ENCODE results near the gene NR1H4. TPM values are rescaled to one million over a fixed set of nuclear protein-coding genes. Genes with fewer than 3 reads are reported as not detected.

Gene NR1H4
- total and polyA plus RNA-seq, 2 of the 13 experiments (the other 11 are each of a cell fraction or from before 2014, with no cell fraction given): 27.3 to 114 TPM

DNA sequence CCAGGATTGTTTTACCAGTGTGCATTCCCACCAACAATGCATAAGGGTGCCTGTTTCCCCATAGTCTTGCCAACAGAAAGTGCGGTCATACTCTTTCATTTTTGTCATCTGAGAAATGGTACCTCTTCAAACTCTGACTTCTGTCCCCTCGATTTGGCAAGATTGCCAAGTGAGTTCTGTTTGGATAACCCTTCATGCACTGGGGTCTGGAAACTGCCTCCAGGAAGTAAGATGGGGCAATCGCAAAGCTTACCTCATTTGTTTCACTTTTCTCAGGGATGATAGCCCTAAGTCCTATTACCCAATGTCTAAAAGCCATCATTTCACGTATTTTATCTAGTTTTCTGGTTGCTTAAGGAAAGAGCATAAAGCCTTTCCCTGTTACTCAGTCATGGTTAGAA lies 28.6 kb upstream of the NR1H4 start (continued):
- TF ChIP-seq MAFF (IDR thresholded peaks at IDR 0.05; ENCODE audit: low read depth, low read length): no peak
- peak; percentile 76 for TF ChIP-seq POGZ (CRISPR knock-in tag; IDR thresholded peaks at IDR 0.05)
- no peak for TF ChIP-seq ZNF709 (CRISPR knock-in tag; IDR thresholded peaks at IDR 0.05)
- TF ChIP-seq, protein P1, sequence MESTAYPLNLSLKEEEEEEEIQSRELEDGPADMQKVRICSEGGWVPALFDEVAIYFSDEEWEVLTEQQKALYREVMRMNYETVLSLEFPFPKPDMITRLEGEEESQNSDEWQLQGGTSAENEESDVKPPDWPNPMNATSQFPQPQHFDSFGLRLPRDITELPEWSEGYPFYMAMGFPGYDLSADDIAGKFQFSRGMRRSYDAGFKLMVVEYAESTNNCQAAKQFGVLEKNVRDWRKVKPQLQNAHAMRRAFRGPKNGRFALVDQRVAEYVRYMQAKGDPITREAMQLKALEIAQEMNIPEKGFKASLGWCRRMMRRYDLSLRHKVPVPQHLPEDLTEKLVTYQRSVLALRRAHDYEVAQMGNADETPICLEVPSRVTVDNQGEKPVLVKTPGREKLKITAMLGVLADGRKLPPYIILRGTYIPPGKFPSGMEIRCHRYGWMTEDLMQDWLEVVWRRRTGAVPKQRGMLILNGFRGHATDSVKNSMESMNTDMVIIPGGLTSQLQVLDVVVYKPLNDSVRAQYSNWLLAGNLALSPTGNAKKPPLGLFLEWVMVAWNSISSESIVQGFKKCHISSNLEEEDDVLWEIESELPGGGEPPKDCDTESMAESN (CRISPR knock-in tag; conservative IDR thresholded peaks at IDR 0.05): no peak
- no peak for TF ChIP-seq PRPF4 (IDR thresholded peaks at IDR 0.05; ENCODE audit: low read depth, low read length, poor library complexity, severe bottlenecking)
- no peak for TF ChIP-seq ZNF343 (CRISPR knock-in tag; IDR thresholded peaks at IDR 0.05)
- TF ChIP-seq WIZ (CRISPR knock-in tag; IDR thresholded peaks at IDR 0.05): no peak
- TF ChIP-seq FOXA3 (CRISPR knock-in tag; IDR thresholded peaks at IDR 0.05): peak; percentile 80
- TF ChIP-seq DDIT3 (CRISPR knock-in tag; IDR thresholded peaks at IDR 0.05): no peak
- TF ChIP-seq SP5 (CRISPR knock-in tag; IDR thresholded peaks at IDR 0.05; ENCODE audit: borderline replicate concordance, low read depth): no peak
- TF ChIP-seq ZNF142 (CRISPR knock-in tag; IDR thresholded peaks at IDR 0.05): no peak
- no peak for TF ChIP-seq NBN (conservative IDR thresholded peaks at IDR 0.05)
- TF ChIP-seq ZNF34 (CRISPR knock-in tag; IDR thresholded peaks at IDR 0.05; ENCODE audit: borderline replicate concordance): no peak
- TF ChIP-seq MTF1 (CRISPR knock-in tag; IDR thresholded peaks at IDR 0.05): no peak
- TF ChIP-seq ZNF329 (CRISPR knock-in tag; IDR thresholded peaks at IDR 0.05; ENCODE audit: low read depth): no peak
- no peak for TF ChIP-seq HBP1 (CRISPR knock-in tag; IDR thresholded peaks at IDR 0.05; ENCODE audit: low read depth)
- TF ChIP-seq CCDC6 (CRISPR knock-in tag; IDR thresholded peaks at IDR 0.05): no peak
- TF ChIP-seq FOSL1 (CRISPR knock-in tag; IDR thresholded peaks at IDR 0.05; ENCODE audit: borderline replicate concordance): no peak
- no peak for TF ChIP-seq GFI1 (CRISPR knock-in tag; IDR thresholded peaks at IDR 0.05; ENCODE audit: borderline replicate concordance)
- no peak for TF ChIP-seq GTF3A (CRISPR knock-in tag; conservative IDR thresholded peaks at IDR 0.05)
- no peak for TF ChIP-seq CREBL2 (CRISPR knock-in tag; IDR thresholded peaks at IDR 0.05; ENCODE audit: borderline replicate concordance)
- TF ChIP-seq KDM3A (CRISPR knock-in tag; IDR thresholded peaks at IDR 0.05; ENCODE audit: low read depth): no peak
- TF ChIP-seq ZBTB7B (CRISPR knock-in tag; IDR thresholded peaks at IDR 0.05): no peak
- TF ChIP-seq ZNF333 (CRISPR knock-in tag; IDR thresholded peaks at IDR 0.05; ENCODE audit: borderline replicate concordance): no peak
